Nephron progenitor cell (in vitro differentiated cells): ENCODE measurements around the gene NSUN7.
"Not testable (repeated sequence)": the region's sequence is repeated elsewhere in the genome, so short reads cannot be mapped to it uniquely, and the experiment has no call there.

Source experiments
- DNase-seq: peaks from one replicate; pipeline ENCODE4 v3.0.0; 2021
- H3K27ac Mint-ChIP-seq: 2 replicates; pipeline ENCODE4 v1.8.0; 2021; ENCODE audit warnings: mild to moderate bottlenecking, moderate library complexity, mixed read lengths
- H3K27me3 Mint-ChIP-seq: 2 replicates; pipeline ENCODE4 v1.8.0; 2021; ENCODE audit warnings: mild to moderate bottlenecking, low read depth, mixed read lengths; ENCODE audit not compliant: poor library complexity
- H3K36me3 Mint-ChIP-seq: 2 replicates; pipeline ENCODE4 v1.8.0; 2021; ENCODE audit warnings: low read depth, mixed read lengths
- H3K4me1 Mint-ChIP-seq: 2 replicates; pipeline ENCODE4 v1.8.0; 2021; ENCODE audit warnings: mixed read lengths
- H3K4me3 Mint-ChIP-seq: 2 replicates; pipeline ENCODE4 v1.8.0; 2021; ENCODE audit warnings: mild to moderate bottlenecking, moderate library complexity, mixed read lengths
- H3K9me3 Mint-ChIP-seq: 2 replicates; pipeline ENCODE4 v1.8.0; 2021; ENCODE audit warnings: mild to moderate bottlenecking, moderate library complexity, mixed read lengths
- TF ChIP-seq, protein P1 (sequence below): fragments of 200-600 bp; sonication (generic); IDR thresholded peaks from 2 replicates; pipeline ENCODE4 v1.5.0; 2021; ENCODE audit warnings: antibody characterized with exemption

The NSUN7 gene, protein sequence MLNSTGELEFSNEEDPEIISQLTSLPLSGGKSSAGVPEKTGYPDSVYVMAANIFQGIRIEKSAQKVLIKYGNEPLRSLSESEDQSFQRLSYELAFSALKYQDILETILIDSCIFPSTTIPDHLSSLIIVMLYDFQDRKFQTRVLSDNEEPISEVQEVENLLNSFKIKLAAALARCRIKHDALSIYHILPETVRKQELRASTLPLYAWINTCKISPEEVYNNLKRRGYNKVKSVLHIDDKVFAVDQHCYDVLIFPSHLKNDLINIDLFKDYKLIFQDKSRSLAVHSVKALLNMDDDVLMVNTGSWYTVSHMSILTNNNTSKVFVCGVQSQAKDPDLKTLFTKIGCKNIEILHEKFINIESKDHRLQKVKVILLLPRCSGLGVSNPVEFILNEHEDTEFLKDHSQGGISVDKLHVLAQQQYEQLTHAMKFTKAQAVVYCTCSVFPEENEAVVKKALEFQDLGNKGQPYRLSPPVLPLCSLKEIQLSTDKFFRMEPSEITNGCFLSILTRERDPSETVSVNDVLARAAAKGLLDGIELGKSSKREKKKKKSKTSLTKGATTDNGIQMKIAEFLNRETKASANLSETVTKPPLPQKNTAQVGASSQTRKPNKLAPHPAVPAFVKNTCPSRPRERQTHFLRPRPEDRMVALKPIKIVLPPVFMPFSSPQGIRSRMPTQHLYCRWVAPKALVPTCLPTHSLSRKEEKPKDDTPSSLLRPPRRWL

DNA sequence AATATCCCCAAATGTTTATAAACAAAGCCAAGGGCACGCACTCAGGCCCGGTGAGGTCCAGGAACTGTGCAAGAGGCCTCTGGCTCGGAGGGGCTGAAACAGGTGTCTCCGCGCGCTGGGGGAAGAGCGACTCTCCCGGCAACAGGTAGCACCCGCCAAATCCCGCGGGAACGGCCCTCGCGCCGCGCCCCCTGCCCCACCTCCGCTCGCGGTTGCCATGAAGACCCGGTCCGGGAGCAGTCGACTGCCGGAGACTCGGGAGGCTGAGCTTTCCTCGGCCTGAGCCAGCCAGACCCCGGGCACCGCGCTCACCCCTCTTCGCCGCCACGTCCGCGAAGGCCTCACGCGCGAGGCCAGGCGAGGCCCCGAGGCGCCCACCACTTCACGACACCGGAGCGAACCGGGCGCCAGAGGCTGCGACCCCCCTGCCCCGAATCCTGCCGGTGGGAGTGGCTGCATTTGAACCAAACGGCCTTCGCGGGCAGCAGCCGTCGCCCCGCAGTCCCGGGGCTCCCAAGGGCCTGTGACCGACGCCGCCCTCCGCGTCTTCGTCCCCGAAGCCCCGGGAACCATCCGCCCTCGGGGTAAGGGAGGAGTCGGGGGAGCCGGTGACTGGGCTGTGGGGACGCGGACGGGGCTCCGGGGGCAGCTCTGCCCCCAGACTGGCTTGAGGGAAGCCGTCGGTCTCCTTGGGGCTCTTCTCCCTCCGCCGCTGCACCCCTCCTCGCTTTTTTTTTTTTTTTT lies at the start of gene NSUN7:
Gene NSUN7 (plus strand): TSS at position 239 of the 744 bp plus-strand sequence. CDS start 739 bp downstream, outside the sequence.
- DNase-seq = peak; percentile 79
- H3K4me1 Mint-ChIP-seq = peaks cover 15% of the 10 kb centered on the region

DNA sequence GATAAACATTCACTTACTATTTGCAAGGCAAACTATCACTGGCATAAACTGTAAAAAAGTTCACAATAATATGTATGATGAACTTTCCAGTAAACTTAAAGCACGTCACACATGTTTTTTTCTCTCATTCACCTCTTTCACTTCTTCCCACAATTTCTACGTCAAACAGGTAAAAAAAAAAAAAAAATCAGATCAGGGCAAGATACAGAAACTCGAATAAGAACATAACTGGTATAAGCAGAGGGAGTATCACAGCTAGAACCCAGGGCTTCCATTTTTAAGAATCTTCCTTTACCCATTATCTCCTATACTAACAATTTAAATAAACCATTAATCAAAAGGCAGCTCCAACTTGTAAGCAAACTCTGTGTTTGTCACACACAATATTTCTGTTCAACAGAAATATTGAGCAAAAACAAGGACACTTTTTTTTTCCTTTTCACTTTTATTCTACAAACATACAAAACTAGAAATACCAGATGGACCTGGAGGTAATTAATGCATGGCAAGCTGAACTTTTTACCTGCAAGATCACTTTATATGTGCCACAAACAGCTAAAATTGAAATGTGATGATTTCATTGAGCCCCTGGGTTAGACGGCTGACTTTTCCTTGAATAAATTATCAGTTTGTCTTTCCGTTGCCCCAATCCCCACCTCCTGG lies 47.5 kb upstream of the NSUN7 start:
- no peak overlapping the region for H3K27ac Mint-ChIP-seq
- H3K4me3 Mint-ChIP-seq = no peak overlapping the region
- peaks cover 3% of the 10 kb centered on the region for H3K27me3 Mint-ChIP-seq
- no peaks in the 10 kb centered on the region for H3K4me1 Mint-ChIP-seq
- TF ChIP-seq, protein P1, sequence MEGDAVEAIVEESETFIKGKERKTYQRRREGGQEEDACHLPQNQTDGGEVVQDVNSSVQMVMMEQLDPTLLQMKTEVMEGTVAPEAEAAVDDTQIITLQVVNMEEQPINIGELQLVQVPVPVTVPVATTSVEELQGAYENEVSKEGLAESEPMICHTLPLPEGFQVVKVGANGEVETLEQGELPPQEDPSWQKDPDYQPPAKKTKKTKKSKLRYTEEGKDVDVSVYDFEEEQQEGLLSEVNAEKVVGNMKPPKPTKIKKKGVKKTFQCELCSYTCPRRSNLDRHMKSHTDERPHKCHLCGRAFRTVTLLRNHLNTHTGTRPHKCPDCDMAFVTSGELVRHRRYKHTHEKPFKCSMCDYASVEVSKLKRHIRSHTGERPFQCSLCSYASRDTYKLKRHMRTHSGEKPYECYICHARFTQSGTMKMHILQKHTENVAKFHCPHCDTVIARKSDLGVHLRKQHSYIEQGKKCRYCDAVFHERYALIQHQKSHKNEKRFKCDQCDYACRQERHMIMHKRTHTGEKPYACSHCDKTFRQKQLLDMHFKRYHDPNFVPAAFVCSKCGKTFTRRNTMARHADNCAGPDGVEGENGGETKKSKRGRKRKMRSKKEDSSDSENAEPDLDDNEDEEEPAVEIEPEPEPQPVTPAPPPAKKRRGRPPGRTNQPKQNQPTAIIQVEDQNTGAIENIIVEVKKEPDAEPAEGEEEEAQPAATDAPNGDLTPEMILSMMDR = no peak
- no peaks in the 10 kb centered on the region for H3K36me3 Mint-ChIP-seq
- no peaks in the 10 kb centered on the region for H3K9me3 Mint-ChIP-seq
- no peak for DNase-seq

More for the DNA sequence above, at the start of gene NSUN7:
- Mint-ChIP-seq H3K4me3 (peak within 1 kb of the TSS; percentile 86), H3K27me3 (peaks cover 21% of the 10 kb centered on the region), H3K9me3 (peaks cover 24% of the 10 kb centered on the region), H3K27ac (no peak within 1 kb of the TSS), H3K36me3 (peaks cover 29% of the 10 kb centered on the region)
- TF ChIP-seq, protein P1 = no peak

- no peaks in the 10 kb centered on the region for H3K36me3 Mint-ChIP-seq
- no peak overlapping the region for H3K27ac Mint-ChIP-seq
- no peaks in the 10 kb centered on the region for H3K4me1 Mint-ChIP-seq
- H3K4me3 Mint-ChIP-seq = no peak overlapping the region
- H3K27me3 Mint-ChIP-seq = peaks cover 3% of the 10 kb centered on the region
- DNase-seq = no peak
- TF ChIP-seq, protein P1 = no peak
- H3K9me3 Mint-ChIP-seq = no peaks in the 10 kb centered on the region
Observed at GRCh38 chr4:40702800-40703151, 47.0 kb upstream of the NSUN7 start.

- no peaks in the 10 kb centered on the region for H3K4me1 Mint-ChIP-seq
- no peak overlapping the region for H3K27ac Mint-ChIP-seq
- TF ChIP-seq, protein P1 = no peak
- H3K4me3 Mint-ChIP-seq = no peak overlapping the region
- no peaks in the 10 kb centered on the region for H3K36me3 Mint-ChIP-seq
- no peak for DNase-seq
- no peaks in the 10 kb centered on the region for H3K9me3 Mint-ChIP-seq
- peaks cover 9% of the 10 kb centered on the region for H3K27me3 Mint-ChIP-seq
Observed at GRCh38 chr4:40704073-40704472, 45.7 kb upstream of the NSUN7 start.

GRCh38 chr4:40710484-40711254 lies 39.1 kb upstream of the NSUN7 start:
- no peaks in the 10 kb centered on the region for H3K36me3 Mint-ChIP-seq
- TF ChIP-seq, protein P1 = no peak
- peaks cover 34% of the 10 kb centered on the region for H3K27me3 Mint-ChIP-seq
- H3K27ac Mint-ChIP-seq = no peak overlapping the region
- H3K4me3 Mint-ChIP-seq = no peak overlapping the region
- no peaks in the 10 kb centered on the region for H3K4me1 Mint-ChIP-seq
- H3K9me3 Mint-ChIP-seq = no peaks in the 10 kb centered on the region
- DNase-seq = no peak

DNA sequence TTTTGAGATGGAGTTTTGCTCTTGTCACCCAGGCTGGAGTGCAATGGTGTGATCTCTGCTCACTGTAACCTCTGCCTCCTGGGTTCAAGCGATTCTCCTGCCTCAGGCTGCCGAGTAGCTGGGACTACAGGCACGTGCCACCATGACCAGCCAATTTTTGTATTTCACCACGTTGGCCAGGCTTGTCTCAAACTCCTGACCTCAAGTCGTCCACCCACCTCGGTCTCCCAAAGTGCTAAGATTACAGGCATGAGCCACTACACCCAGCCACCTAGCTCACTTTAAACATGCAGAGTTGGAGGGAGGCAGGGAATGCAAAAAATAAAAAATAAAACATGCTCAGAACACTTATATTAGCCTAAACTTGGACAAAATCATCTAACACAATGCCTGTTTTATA lies 36.8 kb upstream of the NSUN7 start:
- not testable (repeated sequence) for H3K4me1 Mint-ChIP-seq, H3K36me3 Mint-ChIP-seq, H3K27ac Mint-ChIP-seq, H3K4me3 Mint-ChIP-seq, H3K9me3 Mint-ChIP-seq, DNase-seq
- peaks cover 30% of the 10 kb centered on the region for H3K27me3 Mint-ChIP-seq
